LoVo (cell line): ENCODE results near the gene SFXN3.

Experiments used
- DNase-seq: peaks from one replicate; pipeline ENCODE4 v3.0.0-alpha.2; 2016; ENCODE audit warnings: low spot score

The SFXN3 gene

DNA sequence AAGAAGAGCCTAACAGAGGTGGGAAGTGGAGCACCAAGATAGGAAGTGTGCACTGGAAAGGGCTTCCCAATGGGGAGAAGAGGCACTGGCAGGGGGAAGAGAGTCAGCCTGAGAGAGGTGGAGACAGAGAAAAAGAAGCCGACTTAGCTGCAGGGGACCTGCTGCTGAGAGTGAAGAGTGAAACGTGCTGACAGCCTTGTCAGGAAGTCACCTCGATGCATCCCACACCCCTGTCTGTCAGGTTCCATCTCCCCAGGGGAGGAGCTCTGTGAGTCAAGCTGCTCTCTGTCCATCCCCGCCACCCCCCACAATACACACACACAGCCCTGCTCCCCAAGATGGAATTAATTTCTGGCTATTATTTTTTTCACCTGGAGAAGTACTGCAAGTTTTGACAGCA is 44.7 kb downstream of the SFXN3 start:
- DNase-seq = no peak

DNA sequence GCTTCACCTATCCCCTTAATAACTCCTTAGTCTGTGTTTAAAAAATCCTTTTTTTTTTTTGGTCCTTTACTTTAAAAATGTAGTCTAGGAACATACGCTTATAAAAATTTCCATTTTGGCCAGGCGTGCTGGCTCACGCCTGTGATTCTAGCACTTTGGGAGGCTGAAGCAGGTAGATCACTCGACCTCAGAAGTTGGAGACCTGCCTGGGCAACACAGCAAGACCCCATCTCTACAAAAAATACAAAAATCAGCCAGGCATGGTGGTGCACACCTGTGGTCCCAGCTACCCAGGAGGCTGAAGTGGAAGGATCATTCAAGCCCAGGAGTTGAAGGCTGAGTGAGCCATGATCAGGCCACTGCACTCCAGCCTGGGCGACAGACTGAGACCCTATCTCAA is 45.6 kb downstream of the SFXN3 start:
- DNase-seq = no peak

- no peak for DNase-seq
These were observed 48.8 kb downstream of the SFXN3 start for GRCh38 chr10:101079874-101080273.

DNA sequence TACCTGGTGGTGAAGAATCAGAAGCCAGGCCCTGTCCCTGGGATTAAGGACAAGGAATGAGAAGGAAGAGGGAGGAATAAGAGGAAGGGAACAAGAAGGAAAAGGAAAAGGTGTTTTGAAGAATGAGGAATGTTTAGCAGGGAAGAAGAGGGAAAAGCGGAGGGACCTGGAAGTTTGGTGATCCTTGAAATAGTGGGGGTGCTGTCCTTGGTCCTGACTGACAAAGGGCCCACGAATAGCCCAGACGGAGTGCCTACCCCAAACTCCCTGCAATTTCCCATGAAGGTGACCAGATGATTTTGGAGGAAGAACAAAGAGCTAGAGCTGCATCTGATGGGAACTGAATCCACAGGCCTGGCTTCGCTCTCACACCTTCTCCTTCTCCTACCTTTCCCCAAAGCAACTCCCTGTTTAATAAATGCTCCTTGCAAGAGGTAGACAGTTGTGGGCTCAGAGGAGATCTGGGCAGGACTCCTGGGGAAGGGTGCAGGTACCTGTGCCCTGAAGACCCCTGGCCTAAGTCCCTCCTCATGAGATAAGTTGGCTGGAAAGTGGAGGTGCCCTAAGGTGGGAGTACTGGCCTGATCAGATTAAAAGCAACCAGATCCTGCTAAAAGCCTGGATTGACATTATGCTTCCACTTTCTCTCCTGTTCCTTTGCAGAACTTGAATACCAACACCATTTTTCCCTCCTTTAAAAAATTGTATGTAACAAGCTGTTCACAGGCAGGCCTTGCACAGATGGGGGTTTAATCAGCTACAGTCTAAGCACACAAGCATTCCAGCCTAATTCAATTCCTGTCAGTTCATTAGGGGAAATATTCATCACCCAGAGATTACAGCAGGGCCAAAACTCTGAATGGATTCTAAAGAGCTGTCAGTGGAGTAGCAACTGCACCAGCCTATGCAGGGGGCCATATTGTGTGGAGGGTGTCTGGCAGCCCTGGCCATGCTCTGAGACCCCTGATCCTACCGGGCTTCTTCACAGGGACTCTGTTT is 50.2 kb downstream of the SFXN3 start:
- peak; percentile 37 for DNase-seq

DNA sequence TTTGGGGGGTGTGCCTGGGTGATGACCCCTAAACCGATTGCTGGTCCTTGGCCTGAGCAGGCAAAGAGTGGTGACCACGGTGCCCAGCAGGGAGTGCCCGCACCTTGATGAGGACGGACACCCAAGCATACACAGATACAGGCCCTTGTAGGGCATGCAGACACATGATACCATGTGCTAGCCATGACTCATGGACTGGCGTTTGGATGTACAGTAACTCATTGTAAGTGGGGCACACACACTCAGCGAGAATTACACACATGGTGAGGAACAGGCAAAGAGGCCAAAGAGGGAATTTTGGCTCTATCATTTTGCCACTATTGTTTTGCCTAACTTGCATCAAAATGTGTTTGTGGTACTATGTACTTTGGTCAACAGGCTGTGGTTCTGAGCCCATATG is 54.8 kb downstream of the SFXN3 start:
- DNase-seq = no peak

GRCh38 chr10:101087376-101087775 is 56.3 kb downstream of the SFXN3 start:
- no peak for DNase-seq

DNA sequence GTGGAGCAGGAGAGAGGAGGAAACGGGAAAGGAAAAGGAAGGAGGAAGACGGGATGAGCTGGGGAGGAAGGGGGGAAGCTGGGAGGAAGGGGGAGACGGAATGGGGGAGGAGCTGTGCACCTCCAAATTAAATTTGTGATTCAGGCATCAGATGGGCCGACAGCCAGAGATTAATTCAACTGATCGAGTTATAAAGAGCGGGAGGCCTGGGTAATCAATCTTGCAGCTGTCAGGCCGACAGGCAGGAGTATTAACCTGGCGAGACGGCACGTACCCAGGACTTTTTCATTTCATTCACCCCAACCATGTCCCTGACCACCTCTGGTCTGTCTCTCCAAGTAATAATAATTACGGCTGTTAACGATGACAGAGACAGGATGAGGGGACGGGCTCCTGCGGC is 56.9 kb downstream of the SFXN3 start:
- DNase-seq = no peak

DNA sequence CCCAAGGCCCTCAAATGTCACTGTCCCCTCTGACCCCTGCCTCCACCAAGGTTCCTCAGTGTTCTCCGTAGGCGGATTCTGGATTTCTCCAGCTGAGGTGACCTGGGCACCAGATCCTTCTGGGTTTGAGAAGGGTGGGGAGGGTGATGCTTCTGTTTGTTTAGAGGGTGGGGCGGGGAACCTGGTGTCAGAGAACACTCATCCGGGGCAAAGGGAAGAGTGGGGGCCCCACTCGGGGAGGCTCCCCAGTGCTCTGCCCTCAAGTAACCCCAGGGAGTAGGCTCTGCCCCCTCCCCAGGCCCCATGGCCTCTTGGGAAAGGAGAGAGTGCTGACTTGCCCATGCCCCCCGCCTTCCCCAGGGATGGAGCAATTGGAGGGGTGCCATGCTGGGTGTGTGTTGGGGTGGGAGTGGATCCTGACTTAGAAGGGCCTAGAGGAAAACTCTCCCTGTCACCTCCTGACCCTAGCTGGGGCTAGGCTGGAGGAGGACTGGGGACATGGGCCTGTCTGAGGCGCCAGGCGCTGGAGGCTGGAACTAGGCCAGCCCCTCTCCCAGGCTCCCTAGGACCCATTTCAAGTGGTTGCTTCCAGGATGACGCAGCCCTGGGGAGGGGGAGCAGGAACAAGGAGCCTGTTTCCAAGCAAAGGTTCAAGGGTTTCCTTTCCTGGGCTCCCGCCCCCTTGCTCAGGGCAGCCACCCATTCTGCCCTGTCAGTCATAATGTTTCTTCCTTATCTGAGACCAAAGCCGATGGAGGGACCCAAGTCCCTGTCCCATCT is 58.7 kb downstream of the SFXN3 start:
- DNase-seq = no peak

DNA sequence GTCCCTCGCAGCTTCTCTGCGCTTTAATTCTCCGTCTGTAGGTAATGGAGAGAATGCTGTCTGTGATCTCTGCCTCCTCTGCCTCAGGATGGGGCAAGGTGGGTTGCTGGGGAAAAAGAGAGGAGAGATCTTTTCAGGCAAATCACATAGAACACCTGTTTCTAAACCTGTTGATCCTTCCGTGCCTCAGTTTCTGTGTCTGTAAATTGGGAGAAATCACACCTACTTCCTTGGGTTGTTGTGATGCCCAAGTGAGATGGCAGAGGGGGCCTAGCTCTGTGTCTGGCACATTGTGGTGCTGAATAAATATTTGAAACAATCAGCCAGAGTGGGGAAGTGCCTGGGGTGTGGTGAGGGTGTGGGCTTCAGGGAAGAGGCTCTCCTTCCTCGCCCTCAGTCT is 59.6 kb downstream of the SFXN3 start:
- no peak for DNase-seq
